ENCODE measurements around the gene COG1. TPM values are rescaled to one million over a fixed set of nuclear protein-coding genes. Genes with fewer than 3 reads are reported as not detected.

COG1 gene
- total RNA-seq, 2 donors from 2014 or later = 32.1 to 34.1 TPM

GRCh38 chr17:73228748-73229236, 35.9 kb downstream of the COG1 start:
- no peaks in the 10 kb centered on the region for H3K27me3 ChIP-seq (replicated peaks; ENCODE audit: insufficient read depth)
- H3K27ac ChIP-seq = peak overlapping the region; percentile 22 to 37
- ATAC-seq (ENCODE audit: insufficient number of reproducible peaks, low FRiP score, low read depth) (peak; percentile 55), DNase-seq (ENCODE audit: low spot score) (peak; percentile 38)
- H3K4me1 ChIP-seq (ENCODE audit: control insufficient read depth in 1 of 2, low read depth in 2 of 2) = peaks cover 12 to 50% of the 10 kb centered on the region in 2 donors
- no peaks in the 10 kb centered on the region for H3K36me3 ChIP-seq
- H3K4me3 ChIP-seq = no peak overlapping the region
- no peaks in the 10 kb centered on the region for H3K9me3 ChIP-seq
- TF ChIP-seq, protein P1, sequence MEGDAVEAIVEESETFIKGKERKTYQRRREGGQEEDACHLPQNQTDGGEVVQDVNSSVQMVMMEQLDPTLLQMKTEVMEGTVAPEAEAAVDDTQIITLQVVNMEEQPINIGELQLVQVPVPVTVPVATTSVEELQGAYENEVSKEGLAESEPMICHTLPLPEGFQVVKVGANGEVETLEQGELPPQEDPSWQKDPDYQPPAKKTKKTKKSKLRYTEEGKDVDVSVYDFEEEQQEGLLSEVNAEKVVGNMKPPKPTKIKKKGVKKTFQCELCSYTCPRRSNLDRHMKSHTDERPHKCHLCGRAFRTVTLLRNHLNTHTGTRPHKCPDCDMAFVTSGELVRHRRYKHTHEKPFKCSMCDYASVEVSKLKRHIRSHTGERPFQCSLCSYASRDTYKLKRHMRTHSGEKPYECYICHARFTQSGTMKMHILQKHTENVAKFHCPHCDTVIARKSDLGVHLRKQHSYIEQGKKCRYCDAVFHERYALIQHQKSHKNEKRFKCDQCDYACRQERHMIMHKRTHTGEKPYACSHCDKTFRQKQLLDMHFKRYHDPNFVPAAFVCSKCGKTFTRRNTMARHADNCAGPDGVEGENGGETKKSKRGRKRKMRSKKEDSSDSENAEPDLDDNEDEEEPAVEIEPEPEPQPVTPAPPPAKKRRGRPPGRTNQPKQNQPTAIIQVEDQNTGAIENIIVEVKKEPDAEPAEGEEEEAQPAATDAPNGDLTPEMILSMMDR (IDR thresholded peaks at IDR 0.05) = no peak

- H3K4me1 ChIP-seq (ENCODE audit: control insufficient read depth in 1 of 2, low read depth in 2 of 2) = peaks cover 16 to 52% of the 10 kb centered on the region in 2 donors
- no peak overlapping the region for H3K27ac ChIP-seq
- H3K4me3 ChIP-seq = no peak overlapping the region
- DNase-seq (ENCODE audit: low spot score) (no peak), ATAC-seq (ENCODE audit: insufficient number of reproducible peaks, low FRiP score, low read depth) (no peak)
- TF ChIP-seq, protein P1 (IDR thresholded peaks at IDR 0.05) = no peak
- H3K27me3 ChIP-seq (replicated peaks; ENCODE audit: insufficient read depth) = no peaks in the 10 kb centered on the region
- no peaks in the 10 kb centered on the region for H3K36me3 ChIP-seq
- no peaks in the 10 kb centered on the region for H3K9me3 ChIP-seq
Observed at GRCh38 chr17:73230088-73230487, 37.2 kb downstream of the COG1 start.

DNA sequence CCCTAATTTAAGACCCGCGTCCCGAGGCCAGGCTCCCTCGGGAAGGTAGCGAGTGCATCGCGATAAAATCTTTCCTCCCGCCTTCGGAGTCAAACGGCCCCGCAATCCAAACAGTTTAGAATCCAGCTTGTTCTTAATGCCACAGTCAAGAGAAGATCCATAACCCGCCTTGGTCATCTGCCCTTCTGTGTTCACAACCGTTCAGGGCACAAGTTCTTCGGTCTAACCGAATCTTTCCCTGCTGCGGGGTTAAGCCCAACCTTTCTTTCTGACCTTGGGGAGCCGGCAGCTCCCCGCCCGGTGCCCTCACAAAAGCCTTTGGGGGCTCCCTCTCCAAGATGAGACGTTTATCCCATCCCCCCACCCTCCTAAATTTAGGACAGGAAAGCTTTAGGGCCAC, 38.5 kb downstream of the COG1 start:
- peak overlapping the region; percentile 62 to 83 for H3K27ac ChIP-seq
- peak overlapping the region; percentile 90 for H3K4me3 ChIP-seq
- peaks cover 16 to 52% of the 10 kb centered on the region in 2 donors for H3K4me1 ChIP-seq (ENCODE audit: control insufficient read depth in 1 of 2, low read depth in 2 of 2)
- ATAC-seq (ENCODE audit: insufficient number of reproducible peaks, low FRiP score, low read depth) = no peak
- TF ChIP-seq, protein P1 (IDR thresholded peaks at IDR 0.05) = no peak
- no peak for DNase-seq (ENCODE audit: low spot score)
- no peaks in the 10 kb centered on the region for H3K9me3 ChIP-seq
- no peaks in the 10 kb centered on the region for H3K27me3 ChIP-seq (replicated peaks; ENCODE audit: insufficient read depth)
- H3K36me3 ChIP-seq = peaks cover 10% of the 10 kb centered on the region

GRCh38 chr17:73231841-73232586, 39.2 kb downstream of the COG1 start:
- DNase-seq (ENCODE audit: low spot score) (peak; percentile 87), ATAC-seq (ENCODE audit: insufficient number of reproducible peaks, low FRiP score, low read depth) (peak; percentile 88)
- Histone ChIP-seq H3K4me3 (peak overlapping the region; percentile 90), H3K4me1 (ENCODE audit: control insufficient read depth in 1 of 2, low read depth in 2 of 2) (peaks cover 10 to 50% of the 10 kb centered on the region in 2 donors), H3K36me3 (peaks cover 10% of the 10 kb centered on the region), H3K27me3 (replicated peaks; ENCODE audit: insufficient read depth) (no peaks in the 10 kb centered on the region), H3K9me3 (no peaks in the 10 kb centered on the region), H3K27ac (peak overlapping the region; percentile 62 to 83)
- TF ChIP-seq, protein P1 (IDR thresholded peaks at IDR 0.05) = peak; percentile 37

DNA sequence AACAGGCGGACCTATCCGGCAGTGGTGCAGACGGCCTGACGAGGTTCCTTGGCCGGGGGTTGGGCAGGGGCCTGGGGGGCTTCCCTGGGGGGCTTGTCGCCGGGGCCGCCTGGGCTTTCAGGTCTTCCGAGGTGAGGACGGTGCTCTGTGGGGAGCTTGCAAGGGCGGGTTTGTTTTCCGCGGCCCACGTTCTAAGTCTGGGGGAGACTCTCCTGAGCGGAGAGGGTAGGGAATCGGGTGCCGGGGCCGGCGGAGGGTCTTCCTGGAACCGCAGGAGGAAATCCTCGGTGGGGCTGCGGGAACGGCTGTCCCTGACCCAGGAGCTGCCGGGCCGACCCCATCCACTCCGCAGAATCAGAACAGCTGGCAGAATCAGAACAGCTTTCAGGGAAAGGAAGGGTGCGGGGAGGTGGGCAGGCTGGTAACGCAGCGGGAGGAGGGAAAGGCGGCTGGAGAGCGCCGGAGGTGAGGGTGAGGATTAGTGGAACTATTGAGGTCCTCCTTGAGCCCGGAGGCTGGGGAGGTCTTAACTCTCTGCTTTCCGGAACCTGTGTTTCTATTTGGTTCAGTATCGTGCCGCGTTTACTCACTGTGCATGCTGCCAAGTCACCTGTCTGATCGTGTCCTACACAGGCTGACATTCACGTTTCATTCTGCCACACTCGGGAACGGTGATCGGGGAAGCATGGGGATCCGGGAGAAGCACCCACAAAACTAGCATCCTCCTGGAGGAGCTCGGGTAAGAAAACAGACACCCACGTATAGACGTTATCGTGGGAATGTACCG, 39.9 kb downstream of the COG1 start:
- no peak for DNase-seq (ENCODE audit: low spot score)
- no peaks in the 10 kb centered on the region for H3K27me3 ChIP-seq (replicated peaks; ENCODE audit: insufficient read depth)

More for the DNA sequence above, 39.9 kb downstream of the COG1 start:
- Histone ChIP-seq H3K9me3 (no peaks in the 10 kb centered on the region), H3K4me1 (ENCODE audit: control insufficient read depth in 1 of 2, low read depth in 2 of 2) (peaks cover 14 to 50% of the 10 kb centered on the region in 2 donors), H3K4me3 (peak overlapping the region; percentile 90), H3K27ac (peak overlapping the region; percentile 62 to 83), H3K36me3 (peaks cover 10% of the 10 kb centered on the region)
- peak; percentile 1 for ATAC-seq (ENCODE audit: insufficient number of reproducible peaks, low FRiP score, low read depth)
- TF ChIP-seq, protein P1 (IDR thresholded peaks at IDR 0.05) = no peak
